Neural cell (in vitro differentiated cells): Measurements from ENCODE around the gene HCFC1.

Experiments
- CTCF ChIP-seq: fragments of 450-650 bp; IDR thresholded peaks from 2 replicates; pipeline ENCODE4 v1.5.1; 2014; ENCODE audit warnings: antibody characterized with exemption, mild to moderate bottlenecking, moderate library complexity; ENCODE audit not compliant: poor library complexity, severe bottlenecking
- EZH2 ChIP-seq: fragments of 200-600, 300-800 bp; shearing (Covaris generic), sonication (generic); IDR thresholded peaks from 2 replicates; pipeline ENCODE4 v1.6.1; 2014; ENCODE audit warnings: antibody characterized with exemption, low read length, borderline replicate concordance, mild to moderate bottlenecking; ENCODE audit not compliant: insufficient read depth, poor library complexity, severe bottlenecking
- SMC3 ChIP-seq: fragments of 450-650 bp; conservative IDR thresholded peaks from 2 replicates; pipeline ENCODE4 v1.6.1; 2014; ENCODE audit warnings: antibody characterized with exemption, mild to moderate bottlenecking, moderate library complexity; ENCODE audit not compliant: poor library complexity

GRCh38 chrX:153938226-153938786 is 33.3 kb downstream of the HCFC1 start:
- TF ChIP-seq CTCF (no peak), EZH2 (no peak), SMC3 (no peak)
